HTR-8/SVneo (cell line): ENCODE measurements around the gene NRF1.
"Not testable (repeated sequence)": the region's sequence is repeated elsewhere in the genome, so short reads cannot be mapped to it uniquely, and the experiment has no call there.

Experiments used
- DNase-seq: peaks from one replicate; pipeline ENCODE4 v3.0.0; 2011; ENCODE audit warnings: low spot score, mixed read lengths; ENCODE audit not compliant: insufficient read length
- FAIRE-seq: peaks from 2 replicates; lab custom pipeline; 2011; peaks lifted over from hg19 to GRCh38; lab: Jason Lieb, UNC

Gene NRF1

DNA sequence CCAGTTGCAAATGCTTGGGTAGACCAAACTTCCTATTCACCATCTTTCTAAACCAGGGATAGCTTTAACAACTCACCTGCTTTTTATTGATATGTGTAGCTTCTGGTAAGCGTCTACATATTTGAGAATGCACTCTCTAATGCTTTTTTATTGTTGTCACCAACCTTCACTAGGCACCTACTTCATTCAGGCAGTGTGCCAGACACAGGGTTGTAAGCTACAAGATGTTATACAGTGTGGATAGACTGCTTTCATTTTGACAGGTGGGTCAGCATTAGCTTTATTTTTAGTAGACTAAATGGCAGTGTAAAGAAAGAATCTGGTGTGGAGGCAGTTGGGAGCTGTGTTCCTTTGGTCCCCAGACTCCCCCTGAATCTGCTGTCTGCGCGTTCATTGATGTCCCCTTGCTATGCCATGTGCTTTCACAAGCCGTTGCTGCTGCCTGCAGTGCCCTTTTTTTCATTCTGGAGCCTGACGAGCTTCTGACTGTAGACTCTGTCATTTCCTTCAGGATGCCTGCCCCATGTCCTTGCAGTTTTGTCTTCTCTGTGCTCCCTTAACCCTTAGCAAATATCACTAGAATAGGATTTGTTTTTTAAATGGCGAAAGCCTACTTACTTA lies 32.1 kb downstream of the NRF1 start:
- DNase-seq (no peak), FAIRE-seq (no peak)

DNA sequence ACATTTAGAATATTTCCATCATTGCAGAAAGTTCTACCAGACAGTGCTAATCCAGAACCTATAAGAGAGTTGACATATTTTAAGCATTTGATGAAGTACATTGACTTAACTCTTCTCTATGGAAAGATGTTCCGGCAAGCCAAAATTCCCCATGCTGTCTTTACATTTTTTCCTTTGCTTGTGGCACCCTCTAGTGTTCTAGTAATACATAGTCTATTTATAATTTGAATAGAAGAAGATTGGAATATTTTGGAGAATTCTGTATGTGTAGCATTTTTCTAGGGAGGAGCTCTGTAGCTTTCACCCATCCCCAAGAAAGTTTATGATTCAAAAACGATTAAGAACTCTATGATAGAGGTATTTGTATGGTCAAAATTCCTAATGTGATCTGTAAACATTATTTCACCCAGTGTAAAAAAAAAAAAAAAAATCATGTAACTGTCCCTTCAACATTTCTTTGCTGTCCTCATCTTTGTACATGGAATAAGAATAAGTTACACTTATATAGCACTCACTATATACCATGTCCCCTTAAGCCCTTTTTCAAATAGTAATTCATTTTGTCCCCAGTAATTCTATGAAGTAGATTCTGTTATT lies 33.2 kb downstream of the NRF1 start:
- DNase-seq, result peak; percentile 11
- no peak for FAIRE-seq

DNA sequence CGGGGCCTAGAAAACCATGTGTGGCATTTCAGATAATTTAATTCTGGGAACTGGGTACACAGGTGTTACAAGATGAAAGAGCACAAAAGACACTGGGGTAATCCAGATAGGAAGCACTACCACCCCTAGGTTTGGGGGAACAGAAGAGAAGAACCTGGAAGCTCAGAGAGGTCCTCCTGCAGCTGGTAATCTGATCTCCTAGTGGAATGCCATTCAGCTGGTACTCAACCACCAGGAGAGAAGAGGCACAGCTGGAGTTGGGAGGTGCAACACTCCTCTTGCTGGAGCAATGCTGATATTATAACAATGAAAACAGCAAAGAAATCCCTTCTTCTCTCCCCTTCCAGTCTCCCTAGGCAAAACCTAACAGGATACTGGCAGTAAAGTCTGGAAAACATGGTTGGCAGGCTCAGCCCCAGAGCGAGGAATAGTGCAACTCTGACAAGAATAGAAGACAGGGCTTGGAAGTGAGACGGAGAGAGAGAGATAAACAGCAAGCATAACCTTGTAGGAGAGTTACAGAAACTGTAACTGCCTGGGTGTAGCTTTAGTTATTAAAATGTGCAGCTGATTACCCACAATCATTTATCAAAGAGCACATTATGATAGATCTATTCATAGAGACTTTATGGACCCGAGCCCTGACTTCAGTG lies 35.0 kb downstream of the NRF1 start:
- FAIRE-seq (no peak), DNase-seq (no peak)

DNA sequence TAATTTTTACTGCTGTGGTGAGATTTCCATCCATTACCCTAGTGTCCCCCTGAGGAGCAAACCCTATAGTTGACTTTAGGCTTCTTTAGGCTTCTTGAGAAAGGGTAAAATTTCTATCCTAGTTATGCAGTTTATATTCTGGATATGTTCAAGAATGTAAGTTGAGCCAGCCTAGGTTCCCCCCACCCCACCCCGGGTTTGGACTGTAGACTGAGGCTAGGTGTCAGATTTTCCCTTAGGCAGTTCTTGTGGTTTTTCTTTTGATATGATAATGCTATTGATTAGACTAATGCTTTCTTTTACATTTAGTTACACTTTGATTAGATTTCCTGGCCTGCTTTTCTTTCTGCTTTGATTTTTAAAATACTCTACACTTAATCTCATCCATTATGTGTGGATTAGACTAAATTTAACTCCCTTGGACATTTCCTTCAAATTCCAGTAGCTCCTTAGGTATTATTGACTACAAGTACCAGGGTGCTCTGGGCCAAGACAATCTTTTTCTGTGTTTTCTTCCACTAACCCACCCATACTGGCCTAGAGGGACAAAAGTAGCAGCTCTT lies 37.7 kb downstream of the NRF1 start:
- FAIRE-seq (no peak), DNase-seq (no peak)

DNA sequence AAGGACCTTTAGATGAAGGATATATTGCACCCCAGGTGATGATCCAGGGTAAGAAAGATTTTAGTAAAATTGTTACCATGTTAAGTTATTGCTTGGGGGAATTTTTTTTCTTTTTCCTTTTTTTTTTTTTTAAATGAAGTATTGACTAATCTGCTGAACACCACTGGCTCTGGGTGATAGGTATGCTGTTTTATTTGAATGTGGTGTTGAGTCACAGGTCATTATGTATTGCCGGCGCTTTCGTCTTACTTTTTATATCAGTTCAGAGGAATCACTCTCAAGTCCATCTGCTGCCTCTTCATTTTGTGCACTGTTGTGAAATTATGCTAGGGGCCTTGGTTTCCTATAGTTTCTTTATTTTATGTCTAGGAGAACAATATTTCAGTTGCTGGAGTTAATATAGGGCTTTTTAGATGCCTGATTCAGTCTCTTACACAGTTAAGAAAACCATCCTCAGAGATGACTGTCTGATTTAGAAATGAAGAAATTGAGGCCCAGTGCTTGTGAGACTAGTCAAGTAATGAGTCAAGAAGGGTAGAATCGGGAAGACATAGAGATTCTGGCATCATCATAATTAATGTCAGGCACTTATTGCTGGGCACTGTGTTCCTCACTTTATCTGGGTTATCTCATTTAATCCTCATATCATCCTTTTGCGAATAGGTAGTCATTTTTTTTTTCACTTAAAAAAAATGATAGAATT lies 38.7 kb downstream of the NRF1 start:
- DNase-seq, result no peak
- FAIRE-seq, result no peak

DNA sequence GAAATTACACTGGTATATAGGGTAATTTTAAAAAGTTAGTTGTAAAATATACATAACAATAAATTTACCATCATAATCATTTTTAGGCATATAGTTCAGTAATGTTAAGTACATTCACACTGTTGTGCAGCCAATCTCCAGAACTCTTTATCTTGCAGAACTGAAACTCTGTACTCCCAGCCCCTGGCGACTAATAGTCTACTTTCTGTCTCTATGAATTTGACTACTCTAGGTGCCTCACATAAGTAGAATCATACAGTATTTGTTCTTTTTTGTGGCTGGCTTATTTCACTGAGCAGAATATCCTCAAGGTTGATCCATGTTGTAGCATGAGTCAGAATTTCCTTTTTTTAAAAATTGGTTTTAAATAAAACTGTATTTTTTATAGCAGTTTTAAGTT lies 41.4 kb downstream of the NRF1 start:
- DNase-seq (no peak), FAIRE-seq (no peak)

DNA sequence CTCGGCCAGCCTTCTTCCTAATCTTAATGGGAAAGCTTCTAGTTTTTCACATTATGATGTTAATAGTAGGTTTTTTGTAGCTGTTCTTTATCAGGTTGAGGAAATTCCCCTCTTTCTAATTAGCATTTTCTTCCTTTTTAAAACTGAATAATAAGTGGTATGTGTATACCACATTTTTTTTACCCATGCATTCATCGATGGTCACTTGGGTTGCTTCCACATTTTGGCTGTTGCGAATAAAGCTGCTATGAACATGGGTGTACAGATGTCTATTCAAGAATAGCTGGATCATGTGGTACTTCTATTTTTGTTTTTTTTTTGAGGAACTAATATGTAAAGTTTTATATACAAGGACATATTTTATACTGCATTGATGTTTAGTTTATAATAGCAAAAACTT lies 44.3 kb downstream of the NRF1 start:
- FAIRE-seq, result no peak
- DNase-seq, result no peak

DNA sequence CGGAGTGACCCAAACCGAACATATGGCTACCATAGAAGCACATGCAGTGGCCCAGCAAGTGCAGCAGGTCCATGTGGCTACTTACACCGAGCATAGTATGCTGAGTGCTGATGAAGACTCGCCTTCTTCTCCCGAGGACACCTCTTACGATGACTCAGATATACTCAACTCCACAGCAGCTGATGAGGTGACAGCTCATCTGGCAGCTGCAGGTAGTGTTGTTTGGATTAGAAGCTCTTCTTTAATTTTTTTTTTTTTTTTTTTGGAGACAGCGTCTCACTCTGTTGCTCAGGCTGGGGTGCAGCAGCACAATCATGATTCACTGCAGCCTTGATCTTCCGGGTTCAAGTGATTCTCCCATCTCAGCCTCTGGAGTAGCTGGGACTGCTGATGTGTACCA lies 45.8 kb downstream of the NRF1 start:
- FAIRE-seq, result no peak
- DNase-seq, result no peak

DNA sequence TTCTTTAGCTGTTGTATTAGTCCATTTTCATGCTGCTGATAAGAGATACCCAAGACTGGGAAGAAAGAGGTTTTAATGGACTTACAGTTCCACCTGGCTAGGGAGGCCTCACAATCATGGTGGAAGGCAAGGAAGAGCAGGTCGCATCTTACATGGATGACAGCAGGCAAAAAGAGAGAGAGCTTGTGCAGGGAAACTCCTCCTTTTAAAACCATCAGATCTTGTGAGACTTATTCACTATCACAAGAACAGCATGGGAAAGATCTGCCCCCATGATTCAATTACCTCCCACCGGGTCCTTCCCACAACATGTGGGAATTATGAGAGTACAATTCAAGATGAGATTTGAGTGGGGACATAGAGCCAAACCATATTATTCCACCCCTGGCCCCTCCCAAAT lies 48.4 kb downstream of the NRF1 start:
- DNase-seq, FAIRE-seq: not testable (repeated sequence)

DNA sequence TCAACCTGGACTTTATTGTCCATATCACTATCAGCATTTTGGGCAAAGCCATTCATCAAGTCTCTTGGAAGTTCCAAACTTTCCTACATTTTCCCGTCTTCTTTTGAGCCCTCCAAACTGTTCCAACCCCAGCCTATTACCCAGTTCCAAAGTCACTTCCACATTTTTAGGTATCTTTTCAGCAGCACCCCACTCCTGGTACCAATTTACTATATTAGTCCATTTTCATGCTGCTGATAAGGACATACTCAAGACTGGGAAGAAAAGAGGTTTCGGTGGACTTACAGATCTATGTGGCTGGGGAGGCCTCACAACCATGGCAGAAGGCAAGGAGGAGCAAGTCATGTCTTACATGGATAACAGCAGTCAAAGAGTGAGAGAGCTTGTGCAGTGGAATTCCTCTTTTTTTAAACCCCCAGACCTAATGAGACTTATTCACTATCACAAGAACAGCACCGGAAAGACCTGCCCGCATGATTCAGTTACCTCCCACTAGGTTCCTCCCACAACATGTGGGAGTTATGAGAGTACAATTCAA lies 50.2 kb downstream of the NRF1 start:
- DNase-seq (no peak), FAIRE-seq (no peak)

DNA sequence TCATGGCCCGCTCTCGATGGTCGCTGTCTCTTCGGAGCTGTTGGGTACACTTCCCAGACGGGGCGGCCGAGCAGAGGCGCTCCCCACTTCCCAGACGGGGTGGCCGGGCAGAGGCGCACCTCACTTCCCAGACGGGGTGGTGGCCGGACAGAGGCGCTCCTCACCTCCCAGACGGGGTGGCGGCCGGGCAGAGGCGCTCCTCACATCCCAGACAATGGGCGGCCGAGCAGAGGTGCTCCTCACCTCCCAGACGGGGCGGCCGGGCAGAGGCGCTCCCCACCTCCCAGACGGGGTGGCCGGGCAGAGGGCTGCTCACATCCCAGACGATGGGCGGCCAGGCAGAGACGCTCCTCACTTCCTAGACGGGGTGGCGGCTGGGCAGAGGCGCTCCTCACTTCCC lies 51.7 kb downstream of the NRF1 start:
- FAIRE-seq, result not testable (repeated sequence)

DNA sequence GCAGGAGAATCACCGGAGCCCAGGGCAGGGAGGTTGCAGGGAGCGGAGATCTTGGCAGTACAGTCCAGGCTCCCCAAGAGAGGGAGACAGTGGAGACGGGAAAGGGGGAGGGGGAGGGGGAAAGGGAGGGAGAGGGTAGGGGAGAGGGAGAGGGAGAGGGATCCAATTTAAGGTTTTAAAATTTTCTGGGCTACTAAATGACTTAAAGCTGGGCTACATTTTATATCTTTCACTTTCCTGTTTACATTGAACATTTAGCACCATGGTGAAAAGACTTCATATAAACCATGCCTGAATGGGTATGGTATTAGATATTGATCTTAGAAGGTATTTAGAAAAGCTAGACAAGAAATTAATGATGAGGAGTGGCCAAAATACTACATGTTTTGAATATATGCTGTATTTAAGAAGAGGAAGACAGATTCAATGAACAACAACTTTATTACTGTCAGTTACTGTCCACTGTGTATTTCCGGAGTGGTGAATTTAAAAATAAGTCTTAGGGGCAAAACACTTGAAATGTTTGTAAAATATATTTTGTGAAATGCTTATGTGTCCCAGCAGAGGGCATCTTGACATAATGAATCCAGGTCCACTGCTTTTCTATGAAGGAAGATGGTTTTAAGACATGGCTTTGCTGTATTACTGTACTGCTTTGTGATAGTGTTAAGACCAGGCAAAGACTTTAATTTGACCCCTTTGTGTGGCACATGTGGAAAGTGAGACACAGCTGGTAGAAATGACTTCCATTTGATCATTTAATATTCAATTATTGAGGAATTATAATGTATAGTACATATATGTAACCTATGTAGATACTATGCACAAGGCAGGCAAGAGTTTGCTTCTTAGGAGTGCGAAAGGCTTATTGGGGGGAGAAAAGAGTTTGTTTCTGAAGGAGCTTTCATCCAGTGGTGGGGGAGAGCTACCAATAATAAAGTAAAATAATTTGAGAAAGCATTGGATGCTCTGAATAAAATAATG lies 52.8 kb downstream of the NRF1 start:
- FAIRE-seq, result no peak
- peak; percentile 48 for DNase-seq

More for the DNA sequence above, 51.7 kb downstream of the NRF1 start:
- DNase-seq, result not testable (repeated sequence)

DNA sequence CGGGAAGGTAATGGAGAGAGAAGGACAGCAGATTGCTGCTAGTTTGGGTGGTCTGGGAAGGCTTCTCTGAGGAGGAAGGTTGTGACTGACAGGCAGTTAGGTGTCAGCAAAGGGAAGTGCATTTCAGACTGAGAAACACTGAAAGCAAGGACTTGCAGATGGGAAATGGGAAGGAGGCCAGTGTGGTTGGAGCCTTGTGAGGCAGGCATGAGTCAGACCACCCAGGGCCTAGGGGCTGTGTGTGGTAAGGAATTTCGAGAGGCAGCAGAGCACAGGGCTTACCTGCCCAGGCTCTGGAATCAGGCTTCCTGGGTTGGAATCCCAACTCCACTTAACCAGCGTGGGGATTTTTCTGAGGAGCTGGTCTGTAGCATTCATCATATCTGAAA lies 53.5 kb downstream of the NRF1 start:
- FAIRE-seq (no peak), DNase-seq (peak; percentile 61)

DNA sequence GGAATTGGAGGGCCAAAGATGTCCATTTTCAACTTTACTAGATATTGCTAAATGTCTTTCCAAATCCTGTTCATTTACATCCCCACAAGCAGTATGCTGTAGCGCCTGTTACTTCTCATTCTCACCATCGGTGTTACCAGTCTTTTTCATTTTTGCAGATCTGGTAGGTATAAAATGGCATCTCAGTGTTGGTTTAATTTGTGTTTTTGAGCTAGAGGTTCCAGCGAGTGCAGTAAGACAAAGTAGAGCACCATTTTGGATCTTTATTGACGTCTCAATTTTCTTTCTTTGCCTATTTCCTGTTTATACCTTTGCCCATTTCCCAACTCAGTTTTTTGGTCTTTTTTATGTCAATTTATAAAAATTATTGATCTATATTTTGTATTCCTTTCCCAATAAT lies 55.6 kb downstream of the NRF1 start:
- FAIRE-seq (no peak), DNase-seq (no peak)

DNA sequence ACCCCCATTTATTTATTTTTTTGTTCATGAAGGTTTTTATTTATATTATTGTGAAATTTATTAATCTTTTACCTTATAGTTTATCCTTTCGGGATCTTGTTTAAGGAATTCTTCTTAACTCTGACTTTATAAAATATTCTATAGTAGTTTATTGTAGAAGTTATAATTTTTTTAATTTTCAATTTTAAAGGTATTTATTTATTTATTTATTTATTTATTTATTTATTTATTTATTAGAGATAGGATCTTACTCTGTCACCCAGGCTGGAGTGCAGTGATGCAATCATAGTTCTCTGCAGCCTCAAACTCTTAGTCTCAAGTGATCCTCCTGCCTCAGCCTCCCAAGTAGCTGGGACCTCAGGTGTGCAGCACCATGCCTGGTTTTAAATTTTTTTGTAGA lies 56.0 kb downstream of the NRF1 start:
- FAIRE-seq (no peak), DNase-seq (no peak)

DNA sequence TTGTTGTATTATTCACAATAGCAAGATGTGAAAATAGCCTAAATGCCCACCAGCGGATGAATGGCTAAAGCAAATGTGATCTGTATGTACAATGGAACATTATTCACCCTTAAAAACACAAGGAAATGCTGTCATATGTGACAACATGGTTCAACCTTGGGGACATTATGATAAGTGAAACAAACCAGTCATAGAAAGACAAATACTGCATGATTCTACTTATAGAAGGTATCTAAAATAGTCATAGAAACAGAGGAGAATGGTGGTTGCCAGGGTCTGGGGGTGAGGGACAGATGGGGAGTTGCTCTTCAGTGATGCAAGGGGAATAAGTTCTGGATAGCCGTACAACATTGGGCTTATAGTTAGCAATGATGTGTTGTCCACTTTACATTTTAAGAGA lies 58.4 kb downstream of the NRF1 start:
- FAIRE-seq (no peak), DNase-seq (no peak)

DNA sequence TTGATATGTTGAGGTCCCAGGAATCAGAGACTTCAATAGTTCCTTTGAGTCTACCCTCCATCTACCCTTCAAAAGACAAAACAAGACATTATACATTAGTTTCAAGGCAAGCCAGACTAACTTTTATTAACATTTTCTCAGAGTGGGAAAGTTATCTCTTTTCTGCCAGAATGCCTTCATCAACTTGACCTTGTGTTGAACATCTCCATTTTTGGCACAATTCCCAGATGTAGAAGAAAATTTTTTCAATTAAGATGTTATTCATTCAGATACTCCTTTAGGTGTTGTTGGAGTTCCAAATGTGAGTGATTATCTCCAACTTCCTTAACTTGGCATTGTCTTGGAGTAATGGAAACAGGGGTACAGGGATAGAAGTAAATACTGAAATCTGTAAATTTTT lies 59.1 kb downstream of the NRF1 start:
- FAIRE-seq (no peak), DNase-seq (no peak)

DNA sequence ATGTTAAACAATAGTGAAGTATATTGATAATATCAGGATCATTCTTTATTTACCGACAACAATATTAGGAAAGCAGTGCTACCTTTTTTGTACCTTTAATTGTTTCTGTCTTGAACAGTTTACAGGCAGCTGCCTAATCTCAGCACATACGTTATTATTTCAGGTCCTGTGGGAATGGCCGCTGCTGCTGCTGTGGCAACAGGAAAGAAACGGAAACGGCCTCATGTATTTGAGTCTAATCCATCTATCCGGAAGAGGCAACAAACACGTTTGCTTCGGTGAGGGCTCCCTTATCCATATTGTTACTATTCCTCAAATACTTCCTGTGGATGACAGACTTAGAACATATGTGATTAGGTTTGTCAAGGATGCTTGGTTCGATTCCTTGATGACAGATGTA lies 59.7 kb downstream of the NRF1 start:
- DNase-seq (no peak), FAIRE-seq (no peak)

DNA sequence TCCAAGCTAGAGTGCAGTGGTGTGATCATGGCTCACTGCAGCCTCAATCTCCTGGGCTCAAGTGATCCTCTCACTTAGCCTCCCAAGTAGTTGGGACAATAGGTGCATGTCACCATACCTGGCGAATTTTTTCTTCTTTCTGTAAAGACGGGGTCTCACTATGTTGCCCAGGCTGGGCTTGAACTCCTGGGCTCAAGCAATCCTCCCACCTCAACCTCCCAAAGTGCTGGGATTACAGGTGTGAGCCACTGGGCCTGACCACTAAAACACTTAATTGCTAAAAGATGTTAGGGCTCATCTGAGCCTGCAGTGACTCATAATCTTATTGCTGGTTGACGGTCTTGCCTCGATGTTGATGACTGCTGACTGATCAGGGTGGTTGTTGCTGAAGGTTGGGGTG lies 63.0 kb downstream of the NRF1 start:
- FAIRE-seq, DNase-seq: not testable (repeated sequence)

DNA sequence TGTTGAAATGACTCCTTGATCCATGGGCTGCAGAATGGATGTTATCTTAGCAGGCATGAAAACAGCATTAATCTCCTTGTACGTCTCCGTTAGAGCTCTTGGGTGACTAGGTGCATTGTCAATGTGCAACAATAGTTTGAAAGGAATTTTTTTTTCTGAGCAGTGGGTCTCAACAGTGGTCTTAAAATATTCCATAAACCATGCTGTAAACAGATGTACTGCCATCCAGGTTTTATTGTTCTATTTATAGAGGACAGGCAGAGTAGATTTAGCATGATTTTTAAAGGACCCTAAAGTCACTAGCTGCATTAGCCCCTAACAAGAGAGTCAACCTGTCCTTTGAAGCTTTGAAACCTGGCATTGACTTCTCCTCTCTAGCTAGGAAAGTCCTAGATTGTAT lies 64.0 kb downstream of the NRF1 start:
- DNase-seq (no peak), FAIRE-seq (no peak)
